Right cardiac atrium (tissue), 5 donors: ENCODE results near the gene FRMPD1. TPM values are rescaled to one million over a fixed set of nuclear protein-coding genes. Genes with fewer than 3 reads are reported as not detected.

Experiments used
- ATAC-seq, 2 donors: fragments of 200-7000 bp; cut with Tn5 transposase; one replicate each; pipeline versions ENCODE4 v1.8.0 to v1.9.1; 2020; ENCODE audit warnings: moderate library complexity in 2 of 2, mild to moderate bottlenecking in 1 of 2
- DNase-seq, 3 donors: peaks; one replicate each; pipeline ENCODE4 v3.0.0-alpha.2; 2020
- H3K27ac ChIP-seq: one replicate; pipeline ENCODE4 v1.5.1; 2013; ENCODE audit warnings: mild to moderate bottlenecking, low read length, control low read depth, moderate library complexity
- H3K27me3 ChIP-seq: one replicate; pipeline ENCODE4 v1.6.1; 2013; ENCODE audit not compliant: control insufficient read depth, insufficient read depth
- H3K4me1 ChIP-seq: one replicate; pipeline ENCODE4 v1.6.1; 2013; ENCODE audit warnings: low read length; ENCODE audit not compliant: control insufficient read depth, insufficient read depth
- H3K4me3 ChIP-seq: one replicate; pipeline ENCODE4 v1.5.1; 2013; ENCODE audit warnings: low read length, control low read depth
- H3K9me3 ChIP-seq: one replicate; pipeline ENCODE4 v1.6.1; 2013; ENCODE audit warnings: low read length; ENCODE audit not compliant: control insufficient read depth
- WGBS: extraction: QIAGEN DNeasy Blood & Tissue Kit; methylation state at CpG from one replicate; pipeline ENCODE4 v1.1.7; 2013; 5-methylcytosine and 5-hydroxymethylcytosine counted together
- intact Hi-C, 4 donors: fragments of 100-400 bp; cut with DNase I; formaldehyde crosslinking; loops; one replicate each; pipeline versions ENCODE4 v1.11.0 to v1.14.0; 2022 to 2023
- polyA plus RNA-seq: library from polyadenylated mRNA; stranded (reverse); fragments of 200-250 nt; gene quantifications from one replicate; pipeline ENCODE4 v1.2.3, GENCODE V29; 2013
- total RNA-seq, 4 donors: library from RNA; stranded (reverse); fragmentation: NEBNext Ultra II Directional; extraction: Animal tissue kit (Norgen Biotek cat#: 25700); gene quantifications; one replicate each; pipeline ENCODE4 v1.2.1, GENCODE V29; 2021
- donor health status: healthy with polysubstance abuse.
- donor health status: DM: no; HTN: yes; CAD: no.
- donor health status: DM: no; HTN: no; CAD: no.
- donor health status: DM: no; HTN: yes; CAD: no; lungs with severe emphysema.
- donor health status: DM: yes; HTN: yes; CAD: no.

Gene FRMPD1
- total and polyA plus RNA-seq, 5 donors = 0.28 to 1.8 (median 1.2) TPM

DNA sequence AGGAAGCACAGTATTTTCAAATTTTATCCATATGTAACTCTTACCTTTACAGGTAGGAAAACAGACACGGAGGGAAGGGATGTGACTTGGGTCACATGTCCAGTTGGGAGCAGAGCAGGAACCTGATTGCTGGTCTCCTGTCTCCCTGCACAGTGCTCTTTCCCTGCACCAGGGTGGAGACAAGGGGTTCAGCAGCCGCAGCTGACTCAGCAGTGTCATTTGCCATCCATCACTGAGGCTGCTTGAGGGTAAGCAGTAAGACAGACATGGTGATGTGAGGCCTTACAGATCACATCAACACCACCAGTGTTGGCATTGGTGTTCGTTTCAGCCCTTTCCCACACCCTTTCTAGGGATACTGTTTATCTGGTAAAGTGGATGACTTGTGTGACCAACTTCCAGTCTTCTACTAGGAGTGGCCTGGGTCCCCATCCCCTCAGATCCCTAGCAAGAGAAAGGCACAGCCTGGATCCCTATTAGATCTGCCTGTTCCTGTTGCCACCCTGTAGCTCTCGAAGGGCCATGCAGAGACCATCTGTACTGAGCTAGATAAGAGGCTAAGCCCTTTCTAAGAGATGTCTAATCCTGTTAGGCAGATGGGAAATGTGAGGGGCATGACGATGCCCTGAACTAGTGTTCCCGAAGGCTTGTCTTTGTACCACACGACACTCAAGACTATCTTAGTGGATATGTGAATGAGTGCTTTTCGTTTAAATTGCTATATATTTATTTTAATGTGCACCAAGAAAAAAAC is 29.1 kb downstream of the FRMPD1 start:
- Histone ChIP-seq H3K4me3 (no peak overlapping the region), H3K27ac (no peak overlapping the region), H3K9me3 (no peaks in the 10 kb centered on the region), H3K27me3 (no peaks in the 10 kb centered on the region), H3K4me1 (peaks cover 7% of the 10 kb centered on the region)
- WGBS = 71% methylated on average over 8 of the region's 8 CpGs
- DNase-seq = no peak
- no peak for ATAC-seq
- intact Hi-C loops = no loop called here

DNA sequence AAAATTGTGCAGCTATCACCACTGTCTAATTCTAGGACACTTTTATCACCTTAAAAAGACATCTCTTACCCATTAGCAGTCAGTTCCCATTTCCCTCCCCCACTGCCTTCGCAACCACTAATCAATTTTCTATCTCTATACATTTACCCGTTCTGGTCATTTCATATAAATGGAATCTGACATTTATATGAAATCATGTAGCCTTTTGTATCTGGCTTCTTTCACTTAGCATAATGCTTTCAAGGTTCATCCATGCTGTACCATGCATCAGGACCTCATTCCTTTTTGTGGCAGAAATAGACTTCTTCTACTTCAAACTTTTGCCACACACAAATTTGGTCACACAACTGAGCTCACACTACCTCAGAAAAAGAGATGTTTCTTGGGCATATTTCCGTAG is 32.2 kb downstream of the FRMPD1 start:
- Histone ChIP-seq H3K4me3 (no peak overlapping the region), H3K27ac (no peak overlapping the region), H3K27me3 (no peaks in the 10 kb centered on the region), H3K4me1 (peaks cover 3% of the 10 kb centered on the region), H3K9me3 (no peaks in the 10 kb centered on the region)
- intact Hi-C loops = no loop called here
- DNase-seq = no peak
- no peak for ATAC-seq
- WGBS = 74% methylated on average over 3 of the region's 3 CpGs

DNA sequence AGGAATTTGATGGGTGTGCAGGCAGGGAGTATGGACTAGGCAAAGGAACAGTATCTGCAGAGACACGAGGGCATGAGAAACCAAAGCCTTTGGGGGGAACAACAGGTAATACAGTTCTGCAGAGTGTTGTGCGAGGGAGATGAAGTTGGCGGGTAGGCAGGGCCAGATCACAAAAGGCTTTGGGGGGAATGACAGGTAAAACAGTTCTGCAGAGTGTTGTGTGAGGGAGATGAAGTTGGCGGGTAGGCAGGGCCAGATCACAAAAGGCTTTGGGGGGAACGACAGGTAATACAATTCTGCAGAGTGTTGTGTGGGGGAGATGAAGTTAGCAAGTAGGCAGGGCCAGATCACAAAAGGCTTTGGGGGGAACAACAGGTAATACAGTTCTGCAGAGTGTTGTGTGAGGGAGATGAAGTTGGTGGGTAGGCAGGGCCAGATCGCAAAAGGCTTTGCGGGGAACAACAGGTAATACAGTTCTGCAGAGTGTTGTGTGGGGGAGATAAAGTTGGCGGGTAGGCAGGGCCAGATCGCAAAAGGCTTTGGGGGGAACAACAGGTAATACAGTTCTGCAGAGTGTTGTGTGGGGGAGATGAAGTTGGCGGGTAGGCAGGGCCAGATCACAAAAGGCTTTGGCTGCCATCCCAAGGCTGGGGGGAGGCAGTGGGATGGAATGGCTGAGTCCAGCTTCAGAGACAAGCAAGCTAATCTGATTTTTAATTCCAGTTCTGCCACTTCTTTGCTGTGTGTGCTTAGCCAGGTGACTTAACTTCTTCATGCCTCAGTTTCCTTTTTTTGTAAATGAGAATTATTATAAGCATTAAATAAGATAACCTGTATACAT is 33.0 kb downstream of the FRMPD1 start:
- no peak overlapping the region for H3K4me3 ChIP-seq
- 78% methylated on average over 10 of the region's 10 CpGs for WGBS
- no peak for ATAC-seq
- H3K4me1 ChIP-seq = peaks cover 2% of the 10 kb centered on the region
- no peak overlapping the region for H3K27ac ChIP-seq
- intact Hi-C loops = no loop called here
- no peaks in the 10 kb centered on the region for H3K9me3 ChIP-seq
- DNase-seq = no peak
- H3K27me3 ChIP-seq = no peaks in the 10 kb centered on the region

GRCh38 chr9:37692622-37693221 is 42.0 kb downstream of the FRMPD1 start:
- Histone ChIP-seq H3K4me3 (no peak overlapping the region), H3K4me1 (no peaks in the 10 kb centered on the region), H3K27ac (no peak overlapping the region), H3K27me3 (no peaks in the 10 kb centered on the region), H3K9me3 (no peaks in the 10 kb centered on the region)
- ATAC-seq (no peak), DNase-seq (no peak)
- intact Hi-C loops = no loop called here
- 67% methylated on average over 11 of the region's 11 CpGs for WGBS

- intact Hi-C loops = no loop called here
- Histone ChIP-seq H3K4me3 (no peak overlapping the region), H3K27ac (no peak overlapping the region), H3K9me3 (no peaks in the 10 kb centered on the region), H3K27me3 (no peaks in the 10 kb centered on the region), H3K4me1 (no peaks in the 10 kb centered on the region)
- DNase-seq (no peak), ATAC-seq (no peak)
- 41% methylated on average over 4 of the region's 4 CpGs for WGBS
These were observed 42.5 kb downstream of the FRMPD1 start for GRCh38 chr9:37693260-37693659.

GRCh38 chr9:37694355-37694754 is 43.6 kb downstream of the FRMPD1 start:
- Histone ChIP-seq H3K4me1 (no peaks in the 10 kb centered on the region), H3K9me3 (no peaks in the 10 kb centered on the region), H3K4me3 (no peak overlapping the region), H3K27ac (no peak overlapping the region), H3K27me3 (no peaks in the 10 kb centered on the region)
- WGBS = 87% methylated on average over 5 of the region's 5 CpGs
- ATAC-seq = no peak
- DNase-seq = no peak
- intact Hi-C loops = no loop called here

DNA sequence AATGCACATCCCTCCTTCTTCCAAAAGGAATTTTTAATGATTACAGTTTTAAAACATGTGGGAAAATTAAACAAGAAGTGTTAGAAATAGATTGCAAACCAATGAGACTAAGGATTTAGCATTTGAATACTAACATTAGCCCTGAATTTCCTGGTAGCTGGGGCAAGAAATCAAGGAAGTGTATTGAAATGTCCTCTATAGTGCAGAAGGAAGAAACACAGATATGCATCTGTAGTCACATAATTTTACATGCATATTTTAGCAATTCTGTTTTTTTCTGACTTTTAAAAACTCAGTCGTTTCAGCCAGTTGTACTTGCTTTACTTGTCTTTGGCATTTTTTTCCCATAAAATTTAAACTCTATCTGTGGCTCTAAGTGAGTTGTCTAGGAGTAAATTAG is 45.8 kb downstream of the FRMPD1 start:
- Histone ChIP-seq H3K27me3 (no peaks in the 10 kb centered on the region), H3K27ac (no peak overlapping the region), H3K4me3 (no peak overlapping the region), H3K4me1 (no peaks in the 10 kb centered on the region), H3K9me3 (no peaks in the 10 kb centered on the region)
- WGBS = 52% methylated on average over 1 of the region's 1 CpG
- DNase-seq (no peak), ATAC-seq (no peak)
- intact Hi-C loops = no loop called here

GRCh38 chr9:37700131-37700530 is 49.4 kb downstream of the FRMPD1 start:
- no peak for DNase-seq
- H3K4me3 ChIP-seq = no peak overlapping the region
- H3K27me3 ChIP-seq = no peaks in the 10 kb centered on the region
- no peak overlapping the region for H3K27ac ChIP-seq
- no peaks in the 10 kb centered on the region for H3K4me1 ChIP-seq
- 67% methylated on average over 3 of the region's 3 CpGs for WGBS
- no peaks in the 10 kb centered on the region for H3K9me3 ChIP-seq
- intact Hi-C loops = no loop called here
- no peak for ATAC-seq

DNA sequence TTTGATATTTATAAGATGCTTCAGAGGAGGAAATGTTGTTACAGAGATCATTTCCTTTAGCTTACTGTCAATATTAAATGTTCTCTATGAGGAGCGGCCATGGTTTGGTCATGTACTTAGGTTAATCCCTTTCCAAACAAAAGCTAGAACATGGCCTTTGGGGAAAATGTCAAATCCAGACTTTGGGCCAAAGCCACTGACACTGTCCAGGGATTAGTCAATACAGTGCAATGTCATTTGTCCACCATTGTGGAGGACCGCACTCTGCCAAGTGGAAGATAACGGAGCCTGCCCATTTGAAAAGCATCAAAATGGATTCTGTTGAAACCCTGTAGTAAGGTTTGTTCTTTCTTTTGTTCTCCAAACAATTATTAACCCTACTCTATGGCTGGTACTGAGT is 50.1 kb downstream of the FRMPD1 start:
- Histone ChIP-seq H3K27ac (no peak overlapping the region), H3K9me3 (no peaks in the 10 kb centered on the region), H3K4me1 (no peaks in the 10 kb centered on the region), H3K27me3 (no peaks in the 10 kb centered on the region), H3K4me3 (no peak overlapping the region)
- 87% methylated on average over 3 of the region's 3 CpGs for WGBS
- intact Hi-C loops = no loop called here
- ATAC-seq = no peak
- no peak for DNase-seq

- DNase-seq = no peak
- no peak overlapping the region for H3K4me3 ChIP-seq
- H3K9me3 ChIP-seq = no peaks in the 10 kb centered on the region
- no peaks in the 10 kb centered on the region for H3K4me1 ChIP-seq
- ATAC-seq = no peak
- intact Hi-C loops = no loop called here
- WGBS = 79% methylated on average over 3 of the region's 3 CpGs
- H3K27me3 ChIP-seq = no peaks in the 10 kb centered on the region
- H3K27ac ChIP-seq = no peak overlapping the region
These were observed 55.0 kb downstream of the FRMPD1 start for GRCh38 chr9:37705787-37706186.

DNA sequence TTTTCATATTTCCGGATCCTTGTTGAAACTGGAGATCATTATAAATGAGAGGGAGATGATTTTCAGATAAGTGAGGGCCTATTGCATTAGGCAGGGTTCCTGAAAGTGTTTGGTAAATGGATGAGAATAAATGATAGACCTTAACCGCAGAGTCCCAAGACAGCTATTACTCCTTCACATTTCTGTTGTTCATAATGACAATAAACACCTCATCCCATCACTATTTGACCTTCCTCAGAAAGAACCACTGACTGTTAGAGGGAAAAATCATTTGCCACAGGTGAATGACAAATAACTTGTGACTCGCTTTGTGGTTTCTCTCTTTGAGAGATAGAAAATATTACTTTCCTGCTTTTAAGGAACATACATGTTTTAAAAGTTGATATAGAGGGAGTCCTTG is 55.5 kb downstream of the FRMPD1 start:
- DNase-seq (no peak), ATAC-seq (no peak)
- Histone ChIP-seq H3K9me3 (no peaks in the 10 kb centered on the region), H3K27ac (no peak overlapping the region), H3K4me3 (no peak overlapping the region), H3K4me1 (no peaks in the 10 kb centered on the region), H3K27me3 (no peaks in the 10 kb centered on the region)
- intact Hi-C loops = no loop called here
- 84% methylated on average over 3 of the region's 3 CpGs for WGBS
